SK-N-DZ (cell line): ENCODE results near the gene CNR2. TPM values are rescaled to one million over a fixed set of nuclear protein-coding genes. Genes with fewer than 3 reads are reported as not detected.
"Not testable (repeated sequence)": the region's sequence is repeated elsewhere in the genome, so short reads cannot be mapped to it uniquely, and the experiment has no call there.

Experiments
- DNase-seq: peaks from one replicate; pipeline ENCODE4 v3.0.0-alpha.2; 2015; ENCODE audit warnings: low spot score
- polyA plus RNA-seq, 2 experiments: library from polyadenylated mRNA; depleted of rRNA; stranded (reverse); fragments of >200 nt; gene quantifications; 2 replicates each; pipeline ENCODE4 v1.2.3, GENCODE V29; 2014

The CNR2 gene
- not detected in 2 replicates for polyA plus RNA-seq (2014; cell fraction: cytosol; rRNA removed)
- polyA plus RNA-seq (2014; cell fraction: nucleus; rRNA removed) = not detected in 2 replicates

DNA sequence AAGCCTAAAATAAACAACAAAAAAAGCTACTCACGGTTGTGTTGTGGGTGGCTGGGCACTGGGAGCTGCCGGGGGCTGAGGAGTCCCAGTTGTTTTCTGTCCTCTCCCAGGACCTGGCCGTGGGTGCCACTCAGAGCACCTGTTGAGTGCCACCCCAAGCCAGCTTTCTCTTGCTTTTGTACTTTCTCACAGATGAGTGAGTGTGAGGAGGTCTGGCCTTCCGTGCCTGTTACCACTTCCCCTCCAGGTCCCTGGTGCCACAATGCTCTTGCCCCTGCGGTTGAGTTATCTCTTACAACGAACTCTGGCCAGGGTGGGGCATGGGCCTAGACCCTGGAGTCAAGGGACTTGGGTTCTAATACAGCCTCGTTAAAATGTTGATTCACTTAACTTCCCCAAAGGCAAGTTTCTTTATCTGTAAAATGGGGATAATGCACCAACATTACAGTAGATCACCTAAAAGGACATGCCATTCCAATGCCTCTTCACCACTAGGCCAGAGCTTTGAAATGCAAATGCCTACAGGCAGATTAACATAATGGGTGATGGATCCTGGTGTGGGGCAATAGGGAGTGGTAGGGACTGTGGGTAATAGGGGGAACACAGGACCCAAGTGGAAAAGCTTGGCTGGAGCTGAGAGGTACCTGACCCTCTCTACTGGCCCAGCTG lies at the start of gene CNR2:
CNR2 (minus strand) TSS at position 151 of the 669 bp plus-strand sequence. CDS start 37,745 bp downstream, outside the sequence.
- DNase-seq = no peak

DNA sequence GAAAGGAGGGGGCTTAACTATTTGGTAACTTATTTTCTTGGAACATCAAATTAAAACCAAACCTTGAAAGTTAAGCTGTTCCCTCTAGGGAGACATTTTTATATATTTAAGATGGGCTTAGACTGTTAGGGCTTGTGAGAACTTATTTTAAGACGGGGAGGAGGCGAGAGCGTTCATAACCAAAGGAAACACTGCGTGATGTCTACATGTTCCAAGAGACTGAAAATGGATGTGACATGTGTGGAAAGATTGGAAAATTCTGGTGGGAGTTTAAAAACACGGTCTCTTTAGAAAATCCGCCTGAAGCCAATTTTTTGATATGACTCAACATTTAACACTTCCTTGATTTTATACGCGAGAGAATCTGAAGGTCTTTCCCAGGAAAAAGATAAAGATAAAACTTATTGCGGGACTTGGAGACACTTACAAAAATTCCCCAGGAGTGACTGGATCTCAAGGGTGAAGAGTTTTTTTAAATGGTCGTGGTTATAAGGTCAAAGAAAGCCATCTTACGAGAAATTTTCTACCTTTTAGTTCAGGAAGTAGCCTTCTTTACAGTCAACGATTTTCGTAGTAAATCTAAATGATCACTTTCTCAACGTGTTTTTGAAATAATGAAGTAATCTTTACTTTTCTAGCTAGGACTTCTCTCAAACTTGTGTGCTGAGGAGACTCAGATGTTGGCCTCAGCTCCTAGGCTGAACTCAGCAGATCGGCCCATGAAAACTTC lies 47.3 kb upstream of the CNR2 start:
- DNase-seq = no peak

DNA sequence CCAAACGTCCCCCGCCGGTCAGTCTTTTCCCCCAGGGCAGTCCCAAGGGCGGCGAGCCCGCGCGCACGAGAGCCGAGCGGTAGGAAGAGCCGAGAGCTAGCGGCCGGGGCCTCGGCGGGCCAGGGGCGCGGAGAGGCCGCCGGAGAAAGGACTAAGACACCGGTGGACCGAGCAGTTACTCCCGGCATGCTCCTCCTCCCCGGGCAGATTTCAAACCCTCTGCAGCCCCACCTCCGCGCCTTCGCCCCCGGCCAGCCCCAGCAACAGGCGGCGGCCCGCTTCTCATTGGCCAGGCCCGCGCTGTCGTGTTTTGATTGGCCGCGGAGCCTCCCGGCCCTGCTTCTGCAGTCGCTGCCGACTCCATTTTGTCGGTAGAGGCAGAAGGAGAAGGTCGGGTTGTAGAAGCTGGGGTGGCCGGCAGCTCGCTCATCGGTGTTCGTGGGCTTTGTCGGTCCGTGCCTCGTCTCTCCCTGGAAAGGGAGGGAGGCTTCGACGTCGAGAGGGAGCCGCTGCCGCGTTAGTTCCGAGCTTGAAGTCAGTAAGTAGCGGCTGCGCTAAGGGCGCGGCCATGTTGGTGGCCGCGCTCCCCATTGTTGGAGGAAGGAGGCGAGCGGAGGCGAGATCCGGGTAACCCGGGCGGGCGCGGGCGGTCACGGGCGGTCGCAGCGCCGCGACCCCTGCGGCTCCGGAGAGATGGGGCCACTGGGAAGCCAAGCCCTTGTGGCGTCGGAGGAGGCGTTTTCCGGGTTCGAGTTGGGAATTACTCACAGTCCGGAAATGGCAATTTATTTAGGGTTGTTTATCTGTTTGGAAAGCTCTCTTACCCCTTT lies 46.5 kb upstream of the CNR2 start, which contains the start of gene PNRC2:
PNRC2 (plus strand) TSS at position 368 of the 830 bp plus-strand sequence. CDS start 1,630 bp downstream, outside the sequence.
- peak; percentile 94 for DNase-seq

DNA sequence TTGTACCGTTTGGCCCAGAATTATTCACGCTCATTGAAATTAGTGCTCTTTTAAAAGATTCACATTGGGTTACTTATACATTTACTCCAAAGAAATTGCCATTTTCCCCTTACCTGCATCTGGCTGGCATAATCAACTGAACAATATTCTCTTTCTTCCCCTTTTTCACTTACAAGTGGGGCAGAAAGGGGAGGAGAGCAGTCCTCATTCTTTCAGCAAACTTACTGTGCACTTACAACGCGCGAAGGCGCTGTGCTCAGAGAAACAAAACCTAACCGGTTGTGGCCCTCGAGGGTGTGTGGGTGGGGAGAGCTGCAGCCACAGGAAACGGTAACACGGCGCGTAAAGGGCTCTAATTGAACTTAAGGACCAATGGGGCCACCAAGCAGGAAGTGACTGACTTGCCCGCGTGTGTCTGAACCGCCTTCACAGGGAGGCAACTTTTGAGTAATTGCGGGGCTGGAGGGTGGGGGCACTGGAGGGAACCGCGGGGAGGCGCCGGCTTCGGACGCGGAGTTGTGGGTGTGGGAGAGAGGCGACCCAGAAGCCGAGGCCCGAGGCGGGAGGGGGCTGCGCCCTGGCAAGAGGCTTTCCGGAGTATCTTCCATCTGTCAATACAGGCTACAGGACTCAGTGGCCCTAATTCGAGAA lies 45.8 kb upstream of the CNR2 start:
- peak; percentile 91 for DNase-seq

DNA sequence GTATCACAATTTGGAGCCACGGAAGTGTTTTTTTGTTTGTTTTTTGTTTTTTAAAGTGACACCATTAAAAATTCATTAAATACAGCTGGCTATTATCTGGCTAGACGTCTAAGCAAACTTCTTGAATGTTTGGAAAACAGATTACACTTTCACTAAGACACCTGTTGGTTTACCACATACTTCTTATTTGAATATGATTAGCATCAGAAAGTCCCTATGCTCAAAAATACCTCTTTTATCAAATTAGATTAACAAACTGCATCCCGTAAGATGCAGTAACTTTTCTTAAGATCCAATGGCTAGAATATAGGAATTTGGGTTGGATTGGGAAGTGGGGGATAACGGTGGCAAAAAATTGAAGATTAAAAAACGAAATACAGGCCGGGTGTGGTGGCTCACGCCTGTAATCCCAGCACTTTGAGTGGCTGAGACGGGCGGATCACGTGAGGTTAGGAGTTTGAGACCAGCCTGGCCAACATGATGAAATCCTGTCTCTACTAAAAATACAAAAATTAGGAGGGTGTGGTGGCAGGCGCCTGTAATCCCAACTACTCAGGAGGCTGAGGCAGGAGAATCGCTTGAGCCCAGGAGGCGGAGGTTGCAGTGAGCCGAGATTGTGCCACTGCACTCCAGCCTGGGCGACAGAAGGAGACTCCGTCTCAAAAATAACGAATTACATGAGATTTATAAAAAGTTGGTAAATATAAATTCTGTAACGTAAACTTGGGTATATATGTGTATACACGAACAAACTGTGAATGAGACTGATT lies 45.1 kb upstream of the CNR2 start:
- DNase-seq = not testable (repeated sequence)

DNA sequence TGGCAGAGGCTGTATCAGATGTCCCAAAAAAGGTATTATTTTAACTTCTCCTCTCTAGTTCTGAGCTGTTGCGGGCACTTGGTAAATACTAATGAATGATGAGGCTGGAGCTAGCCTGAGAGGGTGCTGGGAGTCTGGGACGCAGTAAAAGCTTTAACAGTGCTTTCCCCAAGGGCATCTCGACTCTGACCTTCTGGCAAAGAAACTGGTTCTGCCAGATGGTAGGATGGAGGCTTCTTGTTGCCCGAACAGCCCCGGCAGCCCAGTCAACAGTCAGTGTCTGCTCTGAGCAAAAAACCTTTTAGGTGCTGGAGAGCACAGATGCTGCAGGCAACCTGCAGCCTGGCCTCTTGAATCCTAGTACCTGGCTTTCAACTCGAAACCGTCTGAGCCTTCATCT lies 43.9 kb upstream of the CNR2 start:
- DNase-seq = no peak

DNA sequence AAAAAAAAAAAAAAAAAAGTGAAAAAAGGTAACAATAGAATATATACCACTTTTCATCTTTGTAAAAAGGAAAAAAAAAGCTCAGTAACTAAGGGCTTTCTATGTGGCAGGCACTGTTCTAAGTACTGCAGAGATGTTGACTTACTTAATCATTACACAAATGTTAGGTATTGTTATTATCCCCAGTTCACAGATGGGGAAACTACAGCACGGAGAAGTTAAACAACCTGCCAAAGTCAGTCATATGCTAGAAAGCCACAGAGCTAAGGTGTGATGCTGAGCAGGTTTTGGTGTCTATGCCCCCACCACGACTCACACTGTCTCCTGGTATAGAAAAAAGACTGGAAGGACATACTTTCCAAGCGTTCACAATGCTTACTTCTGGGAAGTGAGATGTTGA lies 39.9 kb upstream of the CNR2 start:
- DNase-seq = no peak

DNA sequence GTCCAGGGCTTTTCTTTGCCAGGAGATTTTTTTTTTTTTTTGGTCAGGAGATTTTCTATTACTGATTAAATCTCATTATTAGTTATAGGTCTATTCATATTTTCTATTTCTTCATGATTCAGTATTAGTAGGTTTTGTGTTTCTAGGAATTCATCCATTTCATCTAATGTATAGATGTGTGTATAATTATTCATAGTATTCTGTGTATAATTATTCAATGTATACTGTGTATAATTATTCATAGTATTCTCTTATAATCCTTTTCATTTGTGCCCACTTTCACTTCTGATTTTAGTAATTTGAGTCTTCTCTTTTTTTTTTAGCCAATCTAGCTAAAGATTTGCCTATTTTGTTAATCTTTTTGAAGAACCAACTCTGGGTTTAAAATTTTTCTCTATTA lies 34.2 kb upstream of the CNR2 start:
- DNase-seq = no peak

DNA sequence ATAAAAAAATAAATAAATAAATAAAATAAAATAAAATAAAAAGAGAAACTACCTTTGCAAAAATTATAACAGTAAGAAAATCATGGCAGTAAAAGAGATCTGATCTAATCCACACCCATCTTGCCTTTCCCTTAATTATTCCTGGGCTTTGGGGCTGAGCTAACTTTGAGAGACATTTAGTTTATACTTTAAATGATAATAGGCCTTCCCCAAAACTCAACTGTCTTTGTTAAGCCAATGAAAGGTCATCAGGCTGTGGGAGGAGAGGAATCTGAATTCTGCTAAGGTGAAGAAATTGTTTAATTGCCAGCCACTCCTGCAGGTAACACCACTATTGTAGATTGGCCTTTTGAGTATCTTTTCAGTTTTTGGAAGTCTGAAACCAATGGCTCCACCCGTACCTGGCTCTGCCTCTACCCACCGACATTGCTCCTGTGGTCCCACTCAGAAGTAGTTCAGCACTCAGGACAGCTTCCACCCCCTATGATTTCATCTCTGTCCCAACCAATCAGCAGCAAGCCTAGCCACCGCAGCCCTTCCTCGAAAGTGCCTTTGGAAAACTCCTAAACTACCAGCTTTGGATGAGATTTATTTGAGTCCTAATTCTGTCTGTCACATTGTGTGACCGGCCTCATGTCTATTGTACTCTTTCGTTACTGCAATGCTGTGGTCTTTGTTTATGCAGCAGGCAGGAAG lies 23.5 kb upstream of the CNR2 start:
- DNase-seq = no peak

DNA sequence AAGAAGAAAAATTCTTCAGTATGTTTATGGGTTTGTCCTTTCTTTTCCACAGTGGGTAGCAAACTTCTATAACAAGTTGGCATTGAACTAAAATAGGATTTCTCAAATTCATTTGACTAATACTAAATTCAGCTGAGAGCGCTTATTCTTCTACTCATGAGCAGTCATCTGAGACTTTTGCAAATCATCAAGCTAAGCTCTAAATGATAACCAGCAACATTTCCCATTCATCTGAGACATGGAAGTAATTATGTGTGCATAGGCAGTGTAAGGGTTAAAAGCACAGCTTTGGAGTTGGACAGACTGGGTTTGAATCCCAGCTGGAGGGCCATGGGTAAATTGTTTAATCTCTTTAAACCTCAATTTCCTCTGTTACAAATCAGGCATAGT lies 18.3 kb upstream of the CNR2 start:
- no peak for DNase-seq

DNA sequence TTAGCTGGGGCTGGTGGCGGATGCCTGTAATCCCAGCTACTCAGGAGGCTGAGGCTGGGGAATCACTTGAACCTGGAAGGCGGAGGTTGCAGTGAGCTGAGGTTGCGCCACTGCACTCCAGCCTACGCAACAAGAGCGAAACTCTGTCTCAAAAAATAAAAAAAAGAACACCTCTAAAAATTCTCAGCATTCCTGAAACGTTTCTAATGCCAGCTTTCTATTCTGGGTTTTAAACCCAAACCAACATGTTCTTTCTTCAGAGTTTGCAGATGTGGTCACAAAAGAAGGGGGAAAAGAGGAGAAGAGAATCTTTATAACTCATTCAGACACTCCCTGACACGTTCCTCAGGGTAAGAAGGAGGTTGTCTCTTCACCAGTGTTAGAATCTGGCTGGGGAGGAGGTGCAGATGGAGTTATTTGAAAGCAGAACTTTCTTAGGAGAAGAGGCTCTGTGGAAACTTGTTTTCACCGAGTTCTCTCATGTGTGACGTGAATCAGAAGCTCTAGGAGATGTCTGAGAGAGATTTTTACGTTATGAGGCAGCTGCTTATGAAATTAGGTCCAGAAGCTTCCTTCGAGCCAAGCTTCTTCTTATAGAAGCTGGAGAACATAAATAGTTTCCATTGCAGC lies 17.8 kb upstream of the CNR2 start:
- DNase-seq = no peak

DNA sequence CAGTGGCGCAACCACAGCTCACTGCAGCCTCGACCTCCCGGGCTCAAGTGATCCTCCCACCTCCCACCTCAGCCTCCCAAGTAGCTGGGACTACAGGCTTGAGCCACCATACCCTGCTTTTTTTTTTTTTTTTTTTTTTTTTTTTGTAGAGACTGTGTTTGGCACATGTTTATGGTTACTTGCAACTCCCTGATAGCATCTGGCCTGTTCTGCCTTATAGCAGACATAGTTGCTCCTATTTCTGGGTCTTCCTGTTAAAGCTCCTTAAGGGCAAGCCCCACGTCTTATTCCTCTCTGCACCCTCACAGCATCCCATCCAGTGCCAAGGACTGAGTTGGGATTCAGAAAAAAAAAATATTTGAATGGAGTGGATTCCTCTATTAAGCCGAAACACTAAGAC lies 17.1 kb upstream of the CNR2 start:
- no peak for DNase-seq

DNA sequence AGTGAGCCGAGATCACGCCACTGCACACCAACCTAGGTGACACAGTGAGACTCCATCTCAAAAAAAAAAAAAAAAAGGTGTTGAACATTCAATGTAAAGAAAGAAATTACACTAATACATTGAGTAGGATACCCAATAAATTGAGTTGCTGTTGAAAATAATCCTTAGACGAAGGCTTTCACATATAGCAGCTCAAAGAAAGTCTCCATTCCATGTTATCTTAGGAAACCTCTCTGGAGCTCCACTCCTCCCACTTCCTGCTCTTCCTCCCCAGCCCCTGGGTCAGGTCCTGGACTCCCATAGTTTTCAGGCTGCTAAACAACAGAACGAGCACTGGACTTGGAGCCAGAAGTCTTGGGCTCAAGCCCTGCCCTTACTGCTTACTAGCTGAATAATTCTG lies 15.6 kb upstream of the CNR2 start:
- DNase-seq = no peak

DNA sequence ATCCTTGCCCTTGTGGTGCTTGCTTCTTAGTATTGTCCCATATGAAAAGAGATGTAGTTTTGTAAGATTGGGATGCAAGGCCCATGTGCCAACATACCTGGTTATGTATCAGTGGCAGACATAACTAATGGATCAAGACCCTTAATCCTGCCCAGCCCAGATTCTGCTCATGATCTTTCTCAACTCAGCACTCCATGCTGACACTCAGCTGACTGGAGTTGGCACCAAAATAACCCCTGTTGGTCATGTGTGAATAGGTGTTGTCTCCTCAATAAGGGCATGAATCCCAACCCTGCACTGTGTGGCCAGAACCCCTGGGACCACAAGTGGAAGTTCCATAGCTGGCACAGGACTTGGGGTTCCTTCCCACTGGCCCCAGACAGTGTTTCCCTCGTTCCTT lies 13.9 kb upstream of the CNR2 start:
- no peak for DNase-seq

DNA sequence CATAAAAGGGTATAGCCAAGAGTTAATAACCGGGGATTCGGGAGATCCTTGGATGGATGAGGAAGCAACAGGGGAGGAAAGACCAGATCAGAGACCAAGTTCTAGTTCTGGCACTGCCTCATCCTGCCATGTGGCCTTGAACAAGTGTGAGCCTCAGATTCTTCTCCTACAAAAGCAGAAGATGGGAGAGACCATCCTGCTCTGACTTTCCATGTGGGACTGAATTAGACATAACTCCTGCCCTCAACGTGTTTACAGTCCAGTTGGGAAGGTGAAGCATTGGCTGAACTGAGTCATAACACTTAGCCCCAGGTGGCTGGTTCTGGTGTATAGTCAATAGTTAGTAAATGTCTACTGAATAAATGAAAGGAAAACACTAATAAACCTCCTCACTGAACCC lies 12.1 kb upstream of the CNR2 start:
- no peak for DNase-seq

DNA sequence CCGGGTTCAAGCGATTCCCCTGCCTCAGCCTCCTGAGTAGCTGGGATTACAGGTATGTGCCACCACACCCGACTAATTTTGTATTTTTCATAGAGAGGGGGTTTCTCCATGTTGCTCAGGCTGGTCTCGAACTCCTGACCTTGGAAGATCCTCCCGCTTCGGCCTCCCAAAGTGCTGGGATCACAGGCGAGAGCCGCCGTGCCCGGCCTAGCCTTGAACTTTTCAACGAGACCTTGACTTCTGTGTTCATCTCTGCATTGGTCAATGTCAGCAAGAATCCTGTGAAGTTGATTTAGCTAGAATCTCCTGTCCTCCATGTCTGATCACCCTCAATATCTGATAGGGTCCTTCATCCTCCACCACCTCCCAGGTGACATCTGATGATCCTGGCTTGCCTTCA lies 11.4 kb upstream of the CNR2 start:
- DNase-seq = no peak

DNA sequence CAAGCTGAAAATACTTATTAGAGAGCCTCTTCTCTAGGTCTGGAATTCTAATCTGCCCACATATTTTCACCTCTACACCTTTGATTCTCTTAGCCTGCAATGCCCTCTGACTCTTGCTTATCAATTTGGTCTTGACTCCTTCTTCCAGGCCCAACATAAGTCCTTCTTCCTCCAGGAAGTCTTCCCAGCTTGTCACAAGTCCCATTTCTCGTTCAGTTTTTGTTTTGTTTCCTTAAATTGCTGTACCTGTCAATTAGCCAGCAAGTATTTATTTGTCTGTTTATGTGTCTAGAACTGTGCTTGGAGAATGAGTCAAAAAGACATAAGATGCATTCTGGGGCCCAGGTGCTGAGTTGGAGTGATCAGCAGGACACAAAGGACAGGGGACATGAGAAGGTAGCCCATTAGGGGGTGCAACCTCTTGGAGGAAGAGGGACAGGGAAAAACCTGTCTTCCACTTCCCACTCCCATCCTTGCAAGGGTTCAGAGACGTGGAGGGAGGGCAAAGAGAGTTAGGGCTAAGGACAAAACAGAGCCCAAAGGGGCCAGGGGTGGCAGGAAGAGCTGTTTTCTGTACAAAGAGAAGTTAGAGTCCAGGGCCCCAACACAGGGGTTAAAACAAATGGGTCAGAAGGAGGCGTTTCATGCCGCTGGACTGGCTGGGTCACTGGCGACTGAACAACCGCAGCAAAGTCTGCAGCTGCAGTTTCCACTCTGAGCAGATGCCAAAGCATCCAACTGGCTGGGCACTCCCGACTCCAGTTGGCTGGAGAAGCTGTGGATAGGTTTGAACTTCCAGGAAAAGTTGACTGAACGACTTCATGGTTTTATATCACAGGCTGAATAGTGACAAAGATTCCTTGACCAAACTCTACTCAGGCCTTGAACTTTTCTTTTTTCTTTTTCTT lies 10.7 kb upstream of the CNR2 start:
- DNase-seq = no peak

DNA sequence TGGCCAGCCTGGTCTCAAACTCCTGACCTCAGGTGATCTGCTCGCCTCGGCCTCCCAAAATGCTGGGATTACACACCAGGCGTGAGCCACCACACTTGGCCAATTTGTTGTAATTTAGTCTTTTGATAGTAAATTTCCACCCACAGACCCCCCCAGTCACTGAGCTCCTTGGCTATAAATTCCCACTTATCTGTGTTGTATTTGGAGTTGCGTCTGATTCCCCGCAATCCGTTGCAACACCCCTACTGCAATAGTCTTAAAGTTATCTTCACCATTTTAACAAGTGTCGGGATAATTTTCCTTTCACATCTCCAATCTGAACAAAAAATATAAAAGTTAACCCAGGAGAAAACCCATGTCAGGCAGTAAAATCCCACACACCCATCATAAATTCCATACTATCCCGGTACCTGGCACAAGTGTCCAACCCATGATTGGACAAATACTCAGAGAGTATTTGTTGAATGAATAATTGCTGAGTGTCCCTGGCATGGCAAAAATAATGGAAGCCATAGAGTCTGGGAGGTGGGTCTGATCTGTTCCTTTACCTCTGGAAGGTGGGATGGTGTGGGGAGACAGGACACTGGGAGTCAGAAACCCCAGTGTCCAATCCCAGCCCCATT lies 9.3 kb upstream of the CNR2 start:
- no peak for DNase-seq
